Stimulated activated effector memory CD8-positive, alpha-beta T cell treated with anti-CD3 and anti-CD28 coated beads, Interleukin-12 subunit alpha, Interleukin-12 subunit beta, amount 100 ng/mL, for 72 hours (primary cell): Measurements from ENCODE around the gene TRIM59.
A peak's percentile ranks its signal among the peaks of the same experiment; 100 is the strongest.

ENCODE experiments used
- ATAC-seq: fragments of 150-1000 bp; cut with Tn5 transposase; 2 replicates; pipeline ENCODE4 v1.10.0; 2021
- DNase-seq, 2 donors: peaks; one replicate each; pipeline ENCODE4 v3.0.0; 2021 to 2022; ENCODE audit warnings: low spot score in 2 of 2
- H3K27ac Mint-ChIP-seq: one replicate; pipeline ENCODE4 v1.8.0; 2022; ENCODE audit warnings: mild to moderate bottlenecking, mixed read lengths
- H3K36me3 Mint-ChIP-seq: one replicate; pipeline ENCODE4 v1.8.0; 2022; ENCODE audit warnings: mild to moderate bottlenecking, mixed read lengths
- H3K4me1 Mint-ChIP-seq: one replicate; pipeline ENCODE4 v1.8.0; 2022; ENCODE audit warnings: mixed read lengths
- H3K4me3 Mint-ChIP-seq: one replicate; pipeline ENCODE4 v1.8.0; 2022; ENCODE audit warnings: mild to moderate bottlenecking, mixed read lengths
- H3K9me3 Mint-ChIP-seq: one replicate; pipeline ENCODE4 v1.8.0; 2022; ENCODE audit warnings: mixed read lengths

Gene TRIM59

DNA sequence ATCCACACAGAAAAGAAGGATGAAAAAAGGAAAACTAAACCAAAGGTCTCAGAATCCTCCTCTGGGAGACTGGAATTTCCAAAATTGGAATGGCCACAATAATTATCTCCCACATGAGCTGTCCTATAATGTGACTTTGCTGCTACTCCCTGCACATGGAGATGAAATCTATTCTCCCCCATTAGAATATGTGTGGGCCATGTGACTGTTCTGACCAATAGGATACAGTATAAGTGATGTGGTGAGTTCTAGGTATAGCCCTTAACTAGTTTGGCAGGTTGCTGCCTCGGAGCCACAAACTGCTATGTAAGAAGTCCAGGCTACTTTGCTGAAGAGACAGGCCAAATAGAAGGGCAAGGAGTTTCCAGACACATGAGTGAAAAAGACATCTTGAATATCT, 5.2 kb downstream of the TRIM59 start:
- no peak overlapping the region for H3K4me3 Mint-ChIP-seq
- no peak for ATAC-seq
- peaks cover 95% of the 10 kb centered on the region for H3K36me3 Mint-ChIP-seq
- no peak for DNase-seq
- no peaks in the 10 kb centered on the region for H3K9me3 Mint-ChIP-seq
- no peak overlapping the region for H3K27ac Mint-ChIP-seq
- peaks cover 33% of the 10 kb centered on the region for H3K4me1 Mint-ChIP-seq

DNA sequence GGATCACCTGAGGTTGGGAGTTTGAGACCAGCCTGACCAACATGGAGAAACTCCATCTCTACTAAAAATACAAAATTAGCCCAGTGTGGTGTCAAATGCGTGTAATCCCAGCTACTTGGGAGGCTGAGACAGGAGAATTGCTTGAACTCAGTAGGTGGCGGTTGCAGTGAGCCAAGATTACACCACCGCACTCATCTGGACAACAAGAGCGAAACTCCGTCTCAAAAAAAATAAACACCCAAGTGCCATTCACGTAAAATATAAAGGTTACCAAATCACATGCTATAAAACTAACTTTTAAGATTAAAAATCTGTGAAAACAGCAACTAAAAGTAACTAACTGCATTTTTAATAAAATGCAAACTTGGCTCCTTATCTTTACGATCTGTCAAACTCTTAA, 8.9 kb downstream of the TRIM59 start:
- no peak overlapping the region for H3K4me3 Mint-ChIP-seq
- H3K36me3 Mint-ChIP-seq: peaks cover 98% of the 10 kb centered on the region
- H3K9me3 Mint-ChIP-seq: no peaks in the 10 kb centered on the region
- ATAC-seq: no peak
- DNase-seq: no peak
- peaks cover 47% of the 10 kb centered on the region for H3K4me1 Mint-ChIP-seq
- no peak overlapping the region for H3K27ac Mint-ChIP-seq

DNA sequence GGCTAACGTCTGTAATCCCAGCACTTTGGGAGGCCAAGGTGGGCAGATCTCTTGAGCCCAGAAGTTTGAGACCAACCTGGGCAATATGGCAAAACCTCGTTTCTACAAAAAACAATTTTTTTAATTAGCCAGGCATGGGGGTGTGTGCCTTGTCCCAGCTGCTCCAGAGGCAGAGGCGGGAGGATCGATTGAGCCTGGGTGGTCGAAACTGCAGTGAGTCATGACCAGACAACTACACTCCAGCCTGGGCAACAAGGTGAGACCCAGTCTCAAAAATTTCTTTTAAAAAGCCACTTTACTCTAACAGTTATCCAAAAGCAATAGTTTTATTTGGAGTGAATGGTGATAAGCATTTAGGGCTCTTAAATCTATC, 12.5 kb downstream of the TRIM59 start:
- ATAC-seq: peak; percentile 51
- peaks cover 100% of the 10 kb centered on the region for H3K36me3 Mint-ChIP-seq
- no peaks in the 10 kb centered on the region for H3K9me3 Mint-ChIP-seq
- no peak for DNase-seq
- H3K4me1 Mint-ChIP-seq: peaks cover 34% of the 10 kb centered on the region
- no peak overlapping the region for H3K27ac Mint-ChIP-seq
- H3K4me3 Mint-ChIP-seq: no peak overlapping the region

- no peak overlapping the region for H3K27ac Mint-ChIP-seq
- H3K4me3 Mint-ChIP-seq: no peak overlapping the region
- DNase-seq: no peak
- no peaks in the 10 kb centered on the region for H3K9me3 Mint-ChIP-seq
- peaks cover 28% of the 10 kb centered on the region for H3K4me1 Mint-ChIP-seq
- no peak for ATAC-seq
- H3K36me3 Mint-ChIP-seq: peaks cover 100% of the 10 kb centered on the region
These were observed 13.8 kb downstream of the TRIM59 start for GRCh38 chr3:160435747-160436146.

DNA sequence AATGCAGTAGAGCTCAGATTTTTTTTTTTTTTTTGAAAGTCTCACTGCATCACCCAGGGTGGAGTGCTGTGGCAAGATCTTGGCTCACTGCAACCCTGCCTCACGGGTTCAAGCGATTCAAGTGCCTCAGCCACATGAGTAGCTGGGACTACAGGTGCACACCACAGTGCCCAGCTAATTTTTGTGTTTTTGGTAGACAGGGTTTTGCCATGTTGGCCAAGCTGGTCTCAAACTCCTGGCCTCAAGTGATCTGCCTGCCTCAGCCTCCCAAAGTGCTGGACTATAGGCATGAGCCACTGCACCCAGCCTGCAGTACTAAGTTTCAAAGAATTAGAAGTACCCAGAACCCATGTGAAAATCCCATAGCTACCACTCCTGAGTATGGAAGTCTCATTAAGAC, 14.5 kb downstream of the TRIM59 start:
- H3K4me3 Mint-ChIP-seq: no peak overlapping the region
- ATAC-seq (no peak), DNase-seq (no peak)
- peaks cover 100% of the 10 kb centered on the region for H3K36me3 Mint-ChIP-seq
- no peaks in the 10 kb centered on the region for H3K9me3 Mint-ChIP-seq
- H3K27ac Mint-ChIP-seq: no peak overlapping the region
- H3K4me1 Mint-ChIP-seq: peaks cover 22% of the 10 kb centered on the region

- Mint-ChIP-seq H3K4me3 (no peak overlapping the region), H3K36me3 (peaks cover 100% of the 10 kb centered on the region), H3K4me1 (peaks cover 16% of the 10 kb centered on the region), H3K27ac (no peak overlapping the region), H3K9me3 (no peaks in the 10 kb centered on the region)
- no peak for ATAC-seq
- DNase-seq: no peak
These were observed 15.5 kb downstream of the TRIM59 start for GRCh38 chr3:160434071-160434470.

DNA sequence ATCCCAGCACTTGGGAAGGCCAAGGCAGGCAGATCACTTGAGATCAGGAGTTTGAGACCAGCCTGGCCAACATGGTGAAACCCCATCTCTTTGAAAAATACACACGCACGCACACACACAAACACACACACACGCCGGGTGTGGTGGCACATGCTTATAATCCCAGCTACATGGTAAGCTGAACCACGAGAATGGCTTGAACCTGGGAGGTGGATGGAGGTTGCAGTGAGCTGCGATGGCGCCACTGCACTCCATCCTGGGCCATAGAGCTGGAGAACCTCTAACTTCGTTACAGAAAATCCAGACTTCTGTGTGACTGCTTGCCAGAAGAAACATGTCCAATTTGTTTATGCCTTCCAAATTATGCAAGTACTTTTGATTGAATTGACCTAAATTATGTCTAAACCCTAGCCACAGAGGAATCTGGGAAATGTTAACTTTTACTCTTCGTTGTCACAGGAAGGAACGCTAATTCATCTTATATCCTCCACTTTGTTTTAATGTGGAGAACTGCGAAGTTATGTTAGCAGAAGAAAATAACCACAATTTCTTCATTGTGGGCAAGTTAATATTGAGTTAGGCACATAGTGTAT, 21.7 kb downstream of the TRIM59 start:
- DNase-seq (no peak), ATAC-seq (no peak)
- H3K27ac Mint-ChIP-seq: no peak overlapping the region
- H3K36me3 Mint-ChIP-seq: peaks cover 100% of the 10 kb centered on the region
- no peaks in the 10 kb centered on the region for H3K9me3 Mint-ChIP-seq
- no peaks in the 10 kb centered on the region for H3K4me1 Mint-ChIP-seq
- no peak overlapping the region for H3K4me3 Mint-ChIP-seq

DNA sequence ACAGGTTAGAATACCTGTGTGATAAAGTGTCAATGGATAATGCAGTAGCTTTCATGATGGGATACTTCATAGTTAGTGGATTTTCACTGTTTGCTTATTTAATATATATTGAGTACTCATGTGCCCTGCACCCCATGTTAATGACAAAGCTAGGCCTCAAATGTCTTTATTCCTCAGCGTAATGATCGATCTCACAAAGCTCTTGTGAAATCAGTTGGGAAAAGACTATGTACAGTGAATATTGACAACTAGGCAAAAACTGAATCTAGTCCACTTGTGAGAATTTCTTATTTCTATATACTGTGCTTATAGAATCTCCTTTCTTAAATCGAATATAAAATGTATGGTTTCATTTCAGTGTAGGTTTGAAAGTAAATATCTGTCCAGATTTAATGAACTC, 32.3 kb downstream of the TRIM59 start:
- Mint-ChIP-seq H3K9me3 (no peaks in the 10 kb centered on the region), H3K4me1 (no peaks in the 10 kb centered on the region), H3K36me3 (peaks cover 100% of the 10 kb centered on the region), H3K27ac (no peak overlapping the region), H3K4me3 (no peak overlapping the region)
- DNase-seq (no peak), ATAC-seq (no peak)

DNA sequence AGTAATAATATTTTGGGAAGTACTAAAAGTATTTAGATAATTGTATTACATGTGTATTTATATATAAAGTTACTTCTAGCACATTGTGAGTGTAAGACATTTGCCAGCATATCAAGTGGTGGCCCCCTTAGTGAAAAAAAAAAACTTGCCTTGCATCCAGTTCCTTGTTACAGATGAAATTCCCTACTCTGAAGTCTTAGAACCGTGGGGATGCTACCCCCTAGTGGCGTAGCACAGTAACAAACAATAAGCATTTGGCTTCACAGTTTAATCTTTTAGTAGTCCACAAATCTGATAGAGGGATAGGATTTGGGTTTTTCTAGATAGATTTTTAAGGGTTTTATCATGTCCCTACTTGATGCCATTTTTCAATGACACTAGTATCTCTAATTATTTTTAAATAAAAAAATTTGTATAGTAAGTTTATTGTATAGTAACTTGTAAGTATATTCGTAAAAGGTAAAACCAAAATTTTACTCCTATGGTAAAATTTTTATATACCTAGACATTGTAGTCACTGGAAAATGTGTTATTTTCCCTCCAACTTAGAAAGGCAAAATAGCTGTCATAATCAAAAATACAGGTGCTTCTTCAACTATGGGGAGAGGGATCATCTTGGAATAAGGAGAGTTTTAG, 35.9 kb downstream of the TRIM59 start:
- Mint-ChIP-seq H3K4me1 (no peaks in the 10 kb centered on the region), H3K27ac (no peak overlapping the region), H3K4me3 (no peak overlapping the region), H3K36me3 (peaks cover 89% of the 10 kb centered on the region), H3K9me3 (no peaks in the 10 kb centered on the region)
- peak; percentile 69 for ATAC-seq
- DNase-seq: peak; percentile 43 to 59

DNA sequence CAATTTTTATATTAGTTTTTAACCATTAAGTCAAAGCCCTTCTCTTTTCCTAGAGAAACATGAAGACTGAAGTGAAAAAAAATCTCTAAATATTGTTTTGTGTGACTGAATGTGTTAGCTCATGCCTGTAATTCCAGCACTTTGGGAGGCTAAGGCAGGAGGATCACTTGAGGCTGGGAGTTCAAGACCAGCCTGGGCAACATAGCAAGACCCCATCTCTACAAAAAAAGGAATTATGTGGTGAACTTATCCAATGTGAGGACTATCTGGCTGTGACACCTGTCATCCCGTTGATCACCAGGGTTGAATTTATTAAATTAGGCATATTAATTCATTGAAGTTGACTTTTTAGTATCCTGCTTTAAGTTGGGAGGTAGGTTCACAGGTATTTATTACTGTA, 37.1 kb downstream of the TRIM59 start:
- Mint-ChIP-seq H3K27ac (no peak overlapping the region), H3K36me3 (peaks cover 88% of the 10 kb centered on the region), H3K9me3 (no peaks in the 10 kb centered on the region), H3K4me1 (no peaks in the 10 kb centered on the region), H3K4me3 (no peak overlapping the region)
- no peak for DNase-seq
- no peak for ATAC-seq

DNA sequence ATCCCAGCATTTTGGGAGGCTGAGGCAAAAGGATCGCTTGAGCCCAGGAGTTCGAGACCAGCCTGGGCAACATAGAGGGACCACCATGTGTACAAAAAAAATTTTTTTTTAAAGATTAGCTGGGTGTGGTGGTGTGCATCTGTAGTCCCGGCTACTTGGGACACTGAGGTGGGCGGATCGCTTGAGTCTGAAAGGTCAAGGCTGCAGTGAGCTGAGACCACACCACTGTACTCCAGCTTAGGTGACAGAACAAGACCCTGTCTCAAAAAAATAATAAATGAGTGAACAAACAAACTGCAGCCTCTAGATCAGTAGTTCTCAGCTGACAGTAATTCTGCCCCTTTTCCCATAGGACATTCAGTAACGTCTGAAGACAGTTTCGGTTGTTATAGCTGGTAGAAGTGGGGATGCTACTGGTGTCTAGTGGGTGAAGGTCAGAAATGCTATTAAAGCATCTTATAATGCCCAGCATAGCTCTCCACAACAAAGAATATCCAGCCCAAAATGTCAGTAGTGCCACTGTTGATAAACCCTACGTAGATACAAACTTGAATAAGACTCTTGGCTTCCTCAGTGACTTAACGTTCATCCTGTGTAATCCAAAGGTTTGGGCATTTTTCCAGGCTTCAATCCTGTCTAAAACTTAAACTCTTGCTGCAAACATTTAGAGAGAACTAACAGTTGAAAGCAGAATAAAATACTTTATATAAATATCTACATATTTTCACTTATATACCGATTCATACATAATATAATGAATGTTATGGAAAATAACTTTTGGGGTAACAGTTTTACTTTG, 39.6 kb downstream of the TRIM59 start:
- no peak for ATAC-seq
- no peak overlapping the region for H3K4me3 Mint-ChIP-seq
- no peaks in the 10 kb centered on the region for H3K4me1 Mint-ChIP-seq
- DNase-seq: no peak
- peaks cover 88% of the 10 kb centered on the region for H3K36me3 Mint-ChIP-seq
- no peak overlapping the region for H3K27ac Mint-ChIP-seq
- H3K9me3 Mint-ChIP-seq: no peaks in the 10 kb centered on the region

DNA sequence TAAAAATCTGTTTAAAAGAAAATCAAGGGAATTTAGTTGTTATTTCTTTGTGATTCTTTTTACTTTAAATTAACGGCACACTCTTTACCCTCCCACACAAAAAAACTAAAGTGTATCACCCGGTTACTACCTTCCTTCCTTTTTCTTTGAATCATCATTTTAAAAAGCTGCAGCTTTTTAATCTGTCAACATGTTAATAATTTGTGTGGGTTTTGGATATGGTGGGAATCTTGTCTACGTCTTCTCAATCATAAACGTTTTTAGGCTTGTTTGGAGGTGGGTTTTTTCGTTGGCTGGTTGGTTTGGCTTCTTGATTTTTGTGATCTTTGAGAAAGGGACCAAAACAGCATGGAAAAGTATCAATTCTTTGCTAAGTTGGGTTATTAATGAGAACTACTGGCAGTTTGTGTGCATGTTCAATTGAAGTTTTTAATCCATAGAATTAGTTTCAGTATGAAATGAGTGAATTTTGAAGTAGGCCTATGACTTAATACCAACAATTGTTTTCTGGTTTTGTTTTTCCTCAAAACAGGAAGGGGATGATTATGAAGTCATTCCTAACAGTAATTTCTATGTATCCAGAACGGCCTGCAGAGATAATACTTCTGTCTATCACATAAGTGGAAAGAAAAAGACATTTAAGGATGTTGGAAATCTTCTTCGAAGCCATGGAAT, 45.7 kb downstream of the TRIM59 start:
- H3K4me1 Mint-ChIP-seq: peaks cover 31% of the 10 kb centered on the region
- ATAC-seq: no peak
- DNase-seq: no peak
- peak overlapping the region; percentile 96 for H3K4me3 Mint-ChIP-seq
- no peak overlapping the region for H3K27ac Mint-ChIP-seq
- no peaks in the 10 kb centered on the region for H3K9me3 Mint-ChIP-seq
- peaks cover 99% of the 10 kb centered on the region for H3K36me3 Mint-ChIP-seq

DNA sequence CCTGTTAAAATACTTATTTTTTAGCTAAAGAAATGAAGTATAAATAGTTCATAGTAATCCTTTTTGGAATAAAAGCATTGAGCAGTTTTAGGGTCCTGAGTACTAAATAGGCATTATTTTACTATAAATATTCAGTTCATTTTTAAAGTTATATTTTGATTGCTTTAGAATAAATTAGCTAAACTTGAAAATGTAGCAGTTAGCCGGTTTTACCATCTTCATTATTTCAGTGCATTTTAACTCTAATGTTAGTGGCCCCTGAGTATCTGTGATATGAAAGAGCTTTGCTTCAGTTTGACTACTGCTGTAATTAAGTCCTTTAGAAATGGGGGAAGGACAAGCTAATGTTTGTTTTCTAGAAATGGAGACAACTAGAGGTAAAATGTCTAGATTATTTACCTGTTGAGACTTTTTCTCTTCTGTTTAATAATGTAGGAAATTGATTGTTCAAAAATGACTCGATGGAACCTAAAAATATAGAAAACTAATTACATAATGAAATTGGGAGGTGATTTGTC, 46.5 kb downstream of the TRIM59 start:
- Mint-ChIP-seq H3K9me3 (no peaks in the 10 kb centered on the region), H3K27ac (no peak overlapping the region), H3K36me3 (peaks cover 92% of the 10 kb centered on the region), H3K4me3 (peak overlapping the region; percentile 96), H3K4me1 (peaks cover 40% of the 10 kb centered on the region)
- no peak for ATAC-seq
- DNase-seq: no peak

GRCh38 chr3:160402221-160403027, 47.2 kb downstream of the TRIM59 start:
- Mint-ChIP-seq H3K4me3 (peak overlapping the region; percentile 96), H3K9me3 (no peaks in the 10 kb centered on the region), H3K4me1 (peaks cover 41% of the 10 kb centered on the region), H3K27ac (peak overlapping the region; percentile 52), H3K36me3 (peaks cover 87% of the 10 kb centered on the region)
- DNase-seq: no peak
- no peak for ATAC-seq
